HG02943 (cell line): ENCODE data around the gene TTC9B.
"Not testable (repeated sequence)": the region's sequence is repeated elsewhere in the genome, so short reads cannot be mapped to it uniquely, and the experiment has no call there.

ENCODE experiments used
- ATAC-seq: cut with Tn5 transposase; IDR thresholded peaks from one replicate; pipeline ENCODE4 v1.9.1; 2021; ENCODE audit warnings: mild to moderate bottlenecking, low read depth, moderate library complexity; ENCODE audit not compliant: unreplicated experiment

TTC9B gene

DNA sequence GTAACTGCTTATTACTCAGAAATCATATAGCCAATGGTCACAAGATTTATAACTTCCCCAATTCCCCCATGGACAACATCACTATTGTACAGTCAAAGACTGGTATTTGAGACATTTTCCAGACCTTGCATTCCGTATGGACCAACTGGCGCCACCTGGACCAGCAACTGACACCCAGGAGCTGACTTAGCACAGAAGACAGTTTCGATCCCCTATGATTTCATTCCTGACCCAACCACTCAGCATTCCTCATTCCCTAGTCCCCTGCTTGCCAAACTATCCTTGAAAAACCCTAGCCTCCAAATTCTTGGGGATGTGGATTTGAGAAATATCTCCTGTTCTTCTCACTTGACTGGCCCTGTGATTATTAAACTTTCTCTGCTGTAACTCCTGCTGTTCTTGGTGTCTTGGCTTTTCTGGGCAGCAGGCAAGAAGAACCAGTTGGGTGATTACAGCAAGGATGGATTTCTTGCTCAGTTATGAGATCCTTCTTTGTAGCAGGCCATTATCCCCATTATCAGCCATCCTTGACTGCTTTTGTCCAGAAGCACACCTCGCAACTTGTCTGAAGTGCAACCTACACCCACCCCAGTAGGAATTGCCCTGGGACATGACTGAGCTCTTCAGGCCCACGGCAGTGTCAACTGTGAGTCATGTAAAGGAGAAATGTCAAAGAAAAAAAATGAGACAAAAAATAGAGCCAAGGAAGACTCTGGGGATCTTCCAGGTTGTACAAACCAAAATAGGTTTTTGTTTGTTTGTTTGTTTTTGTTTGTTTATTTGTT is 40.7 kb downstream of the TTC9B start:
- ATAC-seq, result no peak

DNA sequence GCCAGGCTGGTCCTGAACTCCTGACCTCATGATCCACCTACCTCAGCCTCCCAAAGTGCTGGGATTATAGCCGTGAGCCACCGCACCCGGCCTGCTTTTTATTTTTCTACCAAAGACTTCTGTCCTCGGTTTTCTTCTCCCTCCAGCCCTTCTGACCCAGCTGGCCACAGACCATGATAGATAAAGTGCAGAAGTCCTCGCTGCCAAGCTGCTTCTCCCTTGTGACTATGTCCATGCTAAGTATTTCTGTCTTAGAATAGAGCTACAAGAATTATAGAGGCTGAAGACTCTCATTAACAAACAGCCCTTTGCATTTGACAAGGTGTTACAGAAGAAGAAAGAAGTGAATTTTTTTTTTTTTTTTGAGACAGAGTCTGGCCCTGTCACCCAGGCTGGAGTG is 42.4 kb downstream of the TTC9B start:
- ATAC-seq, result no peak

DNA sequence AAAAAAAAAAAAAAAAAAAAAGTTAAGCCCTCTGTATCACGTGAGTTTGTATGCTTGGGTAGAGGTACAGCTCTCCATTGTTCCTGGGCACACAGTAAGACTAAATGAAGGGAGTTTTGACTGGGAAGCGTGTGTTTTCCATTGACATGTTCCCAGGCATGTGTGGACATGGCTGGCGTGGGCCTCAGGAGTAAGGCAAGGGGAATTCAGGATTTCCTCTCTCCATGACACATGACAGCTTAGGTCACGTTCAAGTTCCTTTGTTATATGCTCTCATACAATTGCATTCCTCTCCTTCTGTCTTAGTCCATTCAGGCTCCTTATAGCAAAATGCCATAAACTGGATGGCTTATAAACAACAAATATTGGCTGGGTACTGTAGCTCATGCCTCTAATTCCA is 44.1 kb downstream of the TTC9B start:
- no peak for ATAC-seq

DNA sequence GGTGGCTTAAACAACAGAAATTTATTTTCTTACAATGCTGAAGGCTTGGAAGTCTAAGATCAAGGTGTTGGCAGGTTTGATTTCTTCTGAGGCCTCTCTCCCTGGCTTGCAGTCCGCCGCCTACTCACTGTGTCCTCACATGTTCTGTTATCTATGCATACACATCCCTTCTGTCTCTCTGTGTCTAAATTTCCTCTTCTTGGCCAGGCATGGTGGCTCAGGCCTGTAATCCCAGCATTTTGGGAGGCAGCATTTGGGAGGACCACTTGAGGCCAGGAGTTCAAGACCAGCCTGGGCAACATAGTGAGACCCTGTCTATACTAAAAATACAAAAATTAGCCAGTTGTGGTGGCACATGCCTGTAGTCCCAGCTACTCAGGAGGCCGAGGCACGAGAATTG is 46.9 kb downstream of the TTC9B start:
- ATAC-seq, result not testable (repeated sequence)

DNA sequence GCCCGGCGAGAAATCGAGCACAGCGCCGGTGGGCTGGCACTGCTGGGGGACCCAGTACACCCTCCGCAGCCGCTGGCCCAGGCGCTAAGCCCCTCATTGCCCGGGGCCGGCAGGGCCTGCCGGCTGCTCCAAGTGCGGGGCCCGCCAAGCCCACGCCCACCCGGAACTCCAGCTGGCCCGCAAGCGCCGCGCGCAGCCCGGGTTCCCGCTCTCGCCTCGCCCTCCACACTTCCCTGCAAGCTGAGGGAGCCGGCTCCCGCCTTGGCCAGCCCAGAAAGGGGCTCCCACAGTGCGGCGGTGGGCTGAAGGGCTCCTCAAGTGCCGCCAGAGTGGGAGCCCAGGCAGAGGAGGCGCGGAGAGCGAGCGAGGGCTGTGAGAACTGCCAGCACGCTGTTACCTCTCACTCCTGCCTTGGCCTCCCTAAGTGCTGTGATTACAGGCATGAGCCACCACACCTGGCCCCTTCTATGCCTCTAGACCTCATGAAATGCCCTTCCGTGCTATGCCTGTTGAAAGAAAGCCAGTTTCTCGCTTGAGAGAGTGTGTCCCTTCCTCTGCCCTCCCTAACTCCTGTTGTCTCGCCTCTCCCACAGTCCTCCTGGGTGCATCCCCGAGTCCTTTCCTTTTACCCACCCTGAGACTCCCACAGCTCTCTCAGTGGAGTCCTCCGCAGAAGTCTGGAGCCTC is 47.7 kb downstream of the TTC9B start:
- ATAC-seq, result not testable (repeated sequence)

DNA sequence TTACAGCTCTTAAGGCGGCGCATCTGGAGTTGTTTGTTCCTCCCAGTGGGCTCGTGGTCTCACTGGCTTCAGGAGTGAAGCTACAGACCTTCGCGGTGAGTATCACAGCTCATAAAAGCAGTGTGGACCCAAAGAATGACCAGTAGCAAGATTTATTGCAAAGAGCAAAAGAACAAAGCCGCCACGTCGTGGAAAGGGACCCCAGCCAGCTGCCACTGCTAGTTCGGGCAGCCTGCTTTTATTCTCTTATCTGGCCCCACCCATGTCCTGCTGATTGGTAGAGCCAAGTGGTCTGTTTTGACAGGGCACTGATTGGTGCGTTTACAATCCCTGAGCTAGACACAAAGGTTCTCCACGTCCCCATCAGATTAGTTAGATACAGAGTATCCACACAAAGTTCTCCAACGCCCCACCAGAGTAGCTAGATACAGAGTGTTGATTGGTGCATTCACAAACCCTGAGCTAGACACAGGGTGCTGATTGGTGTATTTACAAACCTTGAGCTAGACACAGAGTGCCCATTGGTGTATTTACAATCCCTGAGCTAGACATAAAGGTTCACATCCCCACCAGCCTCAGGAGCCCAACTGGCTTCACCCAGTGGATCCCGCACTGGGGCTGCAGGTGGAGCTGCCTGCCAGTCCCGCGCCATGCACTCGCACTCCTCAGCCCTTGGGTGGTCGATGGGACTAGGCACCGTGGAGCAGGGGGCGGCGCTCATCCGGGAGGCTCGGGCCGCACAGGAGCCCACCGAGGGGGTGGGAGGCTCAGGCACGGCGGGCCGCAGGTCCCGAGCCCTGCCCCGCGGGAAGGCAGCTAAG is 48.5 kb downstream of the TTC9B start:
- ATAC-seq, result not testable (repeated sequence)
